GM12878 (cell line): Measurements from ENCODE around the gene LPIN2. TPM values are rescaled to one million over a fixed set of nuclear protein-coding genes. Genes with fewer than 3 reads are reported as not detected.

Experiments used
- ATF3 ChIP-seq: IDR thresholded peaks from 2 replicates; pipeline ENCODE4 v1.6.1; 2011; ENCODE audit warnings: low read depth, mild to moderate bottlenecking, low read length, moderate library complexity, borderline replicate concordance; ENCODE audit errors: extremely low read depth
- ATF7 ChIP-seq: fragments of 450-650 bp; IDR thresholded peaks from 2 replicates; pipeline ENCODE4 v1.6.1; 2016; ENCODE audit warnings: low read depth, mild to moderate bottlenecking
- BHLHE40 ChIP-seq, 2 experiments: fragments of 450-650 bp in 1 of 2; IDR thresholded peaks; 2 replicates each; pipeline ENCODE4 v1.6.1; 2011 to 2017; ENCODE audit warnings: low read depth in 2 of 2, borderline replicate concordance in 1 of 2, improper control_type of control experiment in 1 of 2, low read length in 1 of 2, mild to moderate bottlenecking in 1 of 2
- CBX3 ChIP-seq: fragments of 200-600 bp; sonication (generic); IDR thresholded peaks from 2 replicates; pipeline ENCODE4 v1.6.1; 2016; ENCODE audit warnings: low read depth, borderline replicate concordance
- CHD1 ChIP-seq: IDR thresholded peaks from 2 replicates; pipeline ENCODE4 v1.6.1; 2012; ENCODE audit warnings: low read depth, low read length, improper control_type of control experiment
- CREB1 ChIP-seq: IDR thresholded peaks from 2 replicates; pipeline ENCODE4 v1.6.1; 2012; ENCODE audit warnings: low read depth, mild to moderate bottlenecking, inconsistent platforms
- DPF2 ChIP-seq: fragments of 450-650 bp; IDR thresholded peaks from 2 replicates; pipeline ENCODE4 v1.6.1; 2017; ENCODE audit warnings: mild to moderate bottlenecking
- EP300 ChIP-seq, 2 experiments: fragments of 150-350 bp in 1 of 2; IDR thresholded peaks; 2 replicates each; pipeline ENCODE4 v1.6.1; 2011 to 2012; ENCODE audit warnings: low read depth in 2 of 2, low read length in 2 of 2, borderline replicate concordance in 1 of 2, improper control_type of control experiment in 1 of 2, inconsistent platforms in 1 of 2; ENCODE audit not compliant: control insufficient read depth in 1 of 2
- ETV6 ChIP-seq, 2 experiments: fragments of 450-650 bp in 1 of 2; IDR thresholded peaks in 1 of 2; conservative IDR thresholded peaks in 1 of 2; 2 replicates each; pipeline ENCODE4 v1.6.1; 2014; ENCODE audit warnings: antibody characterized with exemption in 1 of 2, borderline replicate concordance in 1 of 2, low read depth in 1 of 2, mild to moderate bottlenecking in 1 of 2, moderate library complexity in 1 of 2
- FOXM1 ChIP-seq: IDR thresholded peaks from 2 replicates; pipeline ENCODE4 v1.6.1; 2012; ENCODE audit warnings: low read depth, mild to moderate bottlenecking, inconsistent platforms, low read length, moderate library complexity
- IKZF1 ChIP-seq: fragments of 450-650 bp; conservative IDR thresholded peaks from 2 replicates; pipeline ENCODE4 v1.6.1; 2017; ENCODE audit warnings: antibody characterized with exemption, mild to moderate bottlenecking
- KAT2A ChIP-seq: conservative IDR thresholded peaks from 2 replicates; pipeline ENCODE4 v1.6.1; 2011; ENCODE audit warnings: low read depth, low read length; ENCODE audit not compliant: control insufficient read depth
- MEF2A ChIP-seq: IDR thresholded peaks from 2 replicates; pipeline ENCODE4 v1.6.1; 2011; ENCODE audit warnings: low read depth, mild to moderate bottlenecking, low read length, moderate library complexity; ENCODE audit not compliant: insufficient read depth
- MYC ChIP-seq: IDR thresholded peaks from 2 replicates; pipeline ENCODE4 v1.6.1; 2011; ENCODE audit warnings: mild to moderate bottlenecking, low read length, moderate library complexity, inconsistent platforms; ENCODE audit not compliant: insufficient read depth, insufficient replicate concordance, insufficient read length, severe bottlenecking
- NFYB ChIP-seq: IDR thresholded peaks from 2 replicates; pipeline ENCODE4 v1.6.1; 2011; ENCODE audit warnings: low read depth, mild to moderate bottlenecking, low read length, improper control_type of control experiment, moderate library complexity; ENCODE audit not compliant: insufficient read depth
- PAX5 ChIP-seq: IDR thresholded peaks from 2 replicates; pipeline ENCODE4 v1.6.1; 2011; ENCODE audit warnings: low read depth, low read length, borderline replicate concordance
- POLR2AphosphoS2 ChIP-seq: IDR thresholded peaks from 2 replicates; pipeline ENCODE4 v1.6.1; 2011; ENCODE audit warnings: low read depth, mild to moderate bottlenecking, low read length, improper control_type of control experiment, moderate library complexity
- SREBF2 ChIP-seq: IDR thresholded peaks from 2 replicates; pipeline ENCODE4 v1.6.1; 2012; ENCODE audit warnings: mild to moderate bottlenecking, low read length
- TBL1XR1 ChIP-seq: IDR thresholded peaks from 2 replicates; pipeline ENCODE4 v1.6.1; 2012; ENCODE audit warnings: low read depth, low read length, improper control_type of control experiment
- TCF3 ChIP-seq: IDR thresholded peaks from 2 replicates; pipeline ENCODE4 v1.6.1; 2012; ENCODE audit warnings: low read depth, mild to moderate bottlenecking, low read length, borderline replicate concordance; ENCODE audit not compliant: insufficient read depth
- ZBTB33 ChIP-seq: fragments of 450-650 bp; IDR thresholded peaks from 2 replicates; pipeline ENCODE4 v1.6.1; 2017; ENCODE audit warnings: mild to moderate bottlenecking
- ZNF622 ChIP-seq: fragments of 450-650 bp; IDR thresholded peaks from 2 replicates; pipeline ENCODE4 v1.6.1; 2017; ENCODE audit warnings: mild to moderate bottlenecking, inconsistent platforms
- ZNF687 ChIP-seq: fragments of 450-650 bp; IDR thresholded peaks from 2 replicates; pipeline ENCODE4 v1.6.1; 2017; ENCODE audit warnings: mild to moderate bottlenecking, moderate library complexity
- polyA plus RNA-seq, 11 experiments: library from polyadenylated mRNA; depleted of rRNA in 4 of 11; unstranded in 6 of 11; stranded (reverse) in 5 of 11; fragments of >200 nt; fragmentation: Nextera tagmentation in 4 of 11; fragmentation: Illumina TruSeq in 1 of 11; extraction: Ambion mirVana in 4 of 11; extraction: Trizol in 1 of 11; gene quantifications; 1 replicate in 1 of 11; 2 replicates in 10 of 11; pipeline versions ENCODE4 v1.2.1 to v1.2.3, GENCODE V29; 2011 to 2016; ENCODE audit warnings: inconsistent platforms in 2 of 11, missing spikeins in 2 of 11, low read depth in 1 of 11
- total RNA-seq, 4 experiments: library from RNA; depleted of rRNA in 3 of 4; stranded (reverse); fragments of >200 nt in 3 of 4; fragmentation: Illumina TruSeq in 1 of 4; extraction: Trizol in 1 of 4; gene quantifications; 2 replicates each; pipeline versions ENCODE4 v1.2.1 to v1.2.3, GENCODE V29; 2013 to 2021

Gene LPIN2
- total and polyA plus RNA-seq, 10 of the 15 experiments (the other 5 are each of a cell fraction or from before 2014, with no cell fraction given), result 4.1 to 28.0 (median 15.9) TPM

GRCh38 chr18:2971741-2972552 is 41.0 kb downstream of the LPIN2 start (continued):
- TF ChIP-seq CREB1 (peak; percentile 77), ATF7 (peak; percentile 79), MEF2A (peak; percentile 86), ETV6 (conservative IDR thresholded peaks at IDR 0.05 in 1 of 2, IDR thresholded peaks at IDR 0.05 in 1 of 2; ENCODE audit: borderline replicate concordance in 1 of 2, low read depth in 1 of 2) (0 out of 4 replicates have a peak, but pooled peaks of 1 of the 2 experiments have one; percentile 39), CBX3 (no peak), CHD1 (no peak), FOXM1 (no peak), EP300 (IDR thresholded peaks at IDR 0.05; ENCODE audit: borderline replicate concordance in 1 of 2, control insufficient read depth in 1 of 2, low read depth in 2 of 2, low read length in 2 of 2) (peak; percentile 32 to 48; a peak in 1 of 4 replicates), IKZF1 (peak; percentile 59), MYC (no peak), SREBF2 (no peak), ZNF687 (peak; percentile 90), TCF3 (no peak), KAT2A (no peak), TBL1XR1 (no peak), ATF3 (no peak), ZBTB33 (no peak), BHLHE40 (IDR thresholded peaks at IDR 0.05; ENCODE audit: borderline replicate concordance in 1 of 2, low read depth in 2 of 2, low read length in 1 of 2) (peak; percentile 80 to 84; a peak in 3 of 4 replicates), DPF2 (peak; percentile 73; the same call in 1 of the 2 replicates), PAX5 (peak; percentile 88), NFYB (no peak), ZNF622 (no peak), POLR2AphosphoS2 (no peak)
